Measurements from ENCODE around the gene TBC1D24.
A peak's percentile ranks its signal among the peaks of the same experiment; 100 is the strongest.

Gene TBC1D24

GRCh38 chr16:2450975-2451381, 23.9 kb upstream of the TBC1D24 start:
- no peak for DNase-seq

DNA sequence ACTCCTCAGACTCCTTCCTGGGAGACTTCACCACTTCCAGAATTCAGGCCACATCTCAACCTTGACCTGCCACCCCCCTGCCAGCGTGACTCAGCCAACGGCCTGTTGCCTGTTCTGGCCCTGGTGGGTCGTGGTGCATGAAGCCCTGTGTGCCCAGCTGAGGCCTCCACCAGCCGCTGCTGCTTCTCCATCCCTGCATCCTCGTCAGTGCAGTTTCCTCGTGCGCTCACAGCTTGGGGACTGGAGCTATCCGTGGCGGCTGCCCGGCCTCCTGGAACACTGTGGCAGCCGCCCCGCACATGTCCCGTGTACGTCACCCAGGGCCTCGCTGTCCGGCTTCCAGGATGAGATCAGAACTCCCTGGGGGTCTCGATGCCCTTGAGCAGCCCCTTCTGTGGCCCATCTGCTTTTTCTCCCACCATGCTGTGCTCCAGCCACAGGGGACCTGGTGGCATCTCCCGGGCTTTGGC, 23.0 kb upstream of the TBC1D24 start:
- no peak for DNase-seq

DNA sequence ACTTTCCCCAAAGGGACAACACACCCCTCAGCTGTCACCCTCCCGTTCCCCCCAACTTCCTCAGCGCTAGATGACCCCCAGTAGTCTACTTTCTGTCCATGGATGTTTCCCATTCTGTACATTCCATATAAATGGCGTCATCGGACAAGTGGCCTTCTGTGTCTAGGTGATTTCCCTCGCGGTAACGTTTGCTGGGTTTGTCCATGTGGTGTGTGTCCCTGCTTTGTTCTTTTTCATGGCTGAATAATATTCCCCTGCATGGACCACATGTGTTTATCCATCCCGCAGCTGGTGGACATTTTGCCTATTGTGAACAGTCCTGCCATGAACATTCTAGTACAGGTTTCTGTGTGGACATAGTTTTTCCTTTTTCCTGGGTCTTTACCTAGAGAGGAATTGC, 22.3 kb upstream of the TBC1D24 start:
- no peak for DNase-seq

GRCh38 chr16:2455081-2455845, 19.7 kb upstream of the TBC1D24 start:
- DNase-seq = no peak

DNA sequence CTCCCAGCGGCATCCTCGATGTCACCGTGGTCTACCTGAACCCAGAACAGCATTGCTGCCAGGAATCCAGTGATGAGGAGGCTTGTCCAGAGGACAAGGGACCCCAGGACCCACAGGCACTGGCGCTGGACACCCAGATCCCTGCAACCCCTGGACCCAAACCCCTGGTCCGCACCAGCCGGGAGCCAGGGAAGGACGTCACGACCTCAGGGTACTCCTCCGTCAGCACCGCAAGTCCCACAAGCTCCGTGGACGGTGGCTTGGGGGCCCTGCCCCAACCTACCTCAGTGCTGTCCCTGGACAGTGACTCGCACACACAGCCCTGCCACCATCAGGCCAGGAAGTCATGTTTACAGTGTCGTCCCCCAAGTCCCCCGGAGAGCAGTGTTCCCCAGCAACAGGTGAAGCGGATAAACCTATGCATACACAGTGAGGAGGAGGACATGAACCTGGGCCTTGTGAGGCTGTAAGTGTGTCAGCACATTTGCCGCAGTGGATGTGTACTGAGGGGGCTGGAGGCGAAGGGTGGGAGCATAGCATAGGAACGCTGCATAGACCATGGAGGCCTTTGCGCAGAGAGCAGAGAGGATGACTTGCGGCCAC, 18.3 kb upstream of the TBC1D24 start:
- no peak for DNase-seq

GRCh38 chr16:2457267-2457666, 17.7 kb upstream of the TBC1D24 start:
- no peak for DNase-seq

DNA sequence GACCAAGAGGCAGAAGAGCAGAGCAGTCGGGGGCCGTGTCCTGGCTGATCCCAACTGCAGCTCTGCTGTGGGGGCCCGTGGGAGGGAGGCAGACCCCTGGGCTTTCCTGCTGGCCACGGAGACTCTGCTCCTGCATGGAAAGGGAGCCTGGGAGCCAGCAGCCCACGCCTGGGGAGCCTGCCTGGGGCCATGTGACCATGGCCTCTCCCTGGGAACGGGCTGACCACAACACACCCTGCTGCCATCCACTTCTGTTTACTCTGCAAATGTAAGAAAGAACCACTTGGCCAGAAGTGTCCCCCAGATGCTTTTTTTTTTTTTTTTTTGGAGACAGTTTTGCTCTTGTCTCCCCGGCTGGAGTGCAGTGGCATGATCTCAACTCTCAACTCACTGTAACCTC, 17.0 kb upstream of the TBC1D24 start:
- no peak for DNase-seq

GRCh38 chr16:2458887-2459646, 15.9 kb upstream of the TBC1D24 start:
- DNase-seq = no peak

- peak; percentile 78 to 83 for DNase-seq
Measured at GRCh38 chr16:2459647-2460390, 15.1 kb upstream of the TBC1D24 start, which contains the start of gene TEDC2. TSS of gene TEDC2 (plus strand) at chr16:2460109. CDS start at chr16:2460145, 36 bp downstream.

GRCh38 chr16:2460391-2460713, 14.6 kb upstream of the TBC1D24 start:
- DNase-seq = no peak

DNA sequence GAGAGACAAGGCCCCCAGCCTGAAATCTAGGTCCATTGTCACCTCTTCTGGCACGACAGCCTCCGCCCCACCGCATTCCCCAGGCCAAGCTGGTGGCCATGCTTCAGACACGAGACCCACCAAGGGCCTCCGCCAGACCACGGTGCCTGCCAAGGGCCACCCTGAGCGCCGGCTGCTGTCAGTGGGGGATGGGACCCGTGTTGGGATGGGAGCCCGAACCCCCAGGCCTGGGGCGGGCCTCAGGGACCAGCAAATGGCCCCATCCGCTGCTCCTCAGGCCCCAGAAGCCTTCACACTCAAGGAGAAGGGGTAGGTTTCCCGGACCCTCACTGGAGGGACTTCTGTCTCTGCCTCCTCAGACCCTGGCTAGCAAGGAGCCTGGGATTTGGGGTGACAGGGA, 14.0 kb upstream of the TBC1D24 start:
- no peak for DNase-seq

- no peak for DNase-seq
Measured at GRCh38 chr16:2462031-2462866, 12.7 kb upstream of the TBC1D24 start.

DNA sequence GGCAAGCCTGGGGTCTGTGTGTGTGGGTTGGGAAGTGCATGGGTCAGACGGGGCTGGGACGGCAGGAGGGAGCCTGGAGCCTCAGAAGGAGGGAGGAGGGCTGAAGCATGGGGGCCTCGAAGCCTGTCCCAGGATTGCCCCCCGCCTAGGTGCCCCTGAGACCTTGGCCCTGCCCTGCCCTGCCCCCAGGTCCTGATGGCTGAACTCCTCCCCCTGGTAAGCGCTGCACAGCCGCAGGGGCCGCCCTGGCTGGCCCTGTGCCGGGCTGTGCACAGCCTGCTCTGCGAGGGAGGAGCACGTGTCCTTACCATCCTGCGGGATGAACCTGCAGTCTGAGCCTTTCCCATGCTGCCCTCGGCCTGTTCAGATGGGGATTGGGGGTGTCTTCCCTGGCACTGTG, 10.6 kb upstream of the TBC1D24 start:
- DNase-seq = no peak

- no peak for DNase-seq
Measured at GRCh38 chr16:2465653-2466415, 9.1 kb upstream of the TBC1D24 start.

DNA sequence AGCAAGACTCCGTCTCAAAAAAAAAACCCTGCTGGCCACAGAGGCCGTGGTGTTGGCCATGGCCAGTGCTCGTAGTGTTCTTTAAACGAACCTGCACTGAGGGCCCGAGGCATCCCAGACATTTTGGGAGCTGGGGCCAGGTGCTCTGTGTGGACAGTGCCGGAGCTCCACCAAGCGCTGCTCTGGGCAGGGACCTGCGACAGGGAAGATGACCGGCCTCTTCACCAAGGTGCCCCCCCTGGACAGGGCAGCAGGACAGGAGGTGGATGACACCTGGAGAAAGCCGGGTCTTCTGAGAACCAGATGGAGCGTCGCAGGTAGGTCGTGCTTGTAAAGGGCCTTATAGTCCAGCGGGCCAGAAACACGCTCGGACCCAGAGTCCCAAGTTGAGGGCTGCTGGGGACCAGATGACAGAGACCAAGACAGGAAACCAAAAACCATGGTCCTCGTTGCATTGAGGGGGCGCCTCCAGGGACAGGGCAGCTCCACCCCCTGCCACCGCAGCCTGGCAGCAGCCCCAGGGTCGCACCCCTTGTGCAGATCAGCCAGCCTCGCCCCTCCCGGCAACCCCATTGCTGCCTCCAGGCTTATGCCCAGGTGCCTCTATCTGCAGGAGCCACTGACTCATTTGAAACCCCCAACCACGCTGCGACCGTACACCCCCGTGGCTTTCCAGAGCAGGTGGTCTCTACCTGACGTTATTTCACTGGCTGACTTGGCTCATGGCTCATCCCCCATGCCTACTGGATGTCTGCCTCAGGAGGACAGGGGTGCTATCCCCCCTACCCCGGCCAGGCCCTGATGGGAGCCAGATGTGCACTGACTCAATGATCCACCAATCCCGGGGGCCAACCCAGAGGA, 8.0 kb upstream of the TBC1D24 start:
- DNase-seq = no peak

- DNase-seq = no peak
Measured at GRCh38 chr16:2467528-2468232, 7.2 kb upstream of the TBC1D24 start.

GRCh38 chr16:2468233-2468724, 6.6 kb upstream of the TBC1D24 start:
- DNase-seq = no peak

DNA sequence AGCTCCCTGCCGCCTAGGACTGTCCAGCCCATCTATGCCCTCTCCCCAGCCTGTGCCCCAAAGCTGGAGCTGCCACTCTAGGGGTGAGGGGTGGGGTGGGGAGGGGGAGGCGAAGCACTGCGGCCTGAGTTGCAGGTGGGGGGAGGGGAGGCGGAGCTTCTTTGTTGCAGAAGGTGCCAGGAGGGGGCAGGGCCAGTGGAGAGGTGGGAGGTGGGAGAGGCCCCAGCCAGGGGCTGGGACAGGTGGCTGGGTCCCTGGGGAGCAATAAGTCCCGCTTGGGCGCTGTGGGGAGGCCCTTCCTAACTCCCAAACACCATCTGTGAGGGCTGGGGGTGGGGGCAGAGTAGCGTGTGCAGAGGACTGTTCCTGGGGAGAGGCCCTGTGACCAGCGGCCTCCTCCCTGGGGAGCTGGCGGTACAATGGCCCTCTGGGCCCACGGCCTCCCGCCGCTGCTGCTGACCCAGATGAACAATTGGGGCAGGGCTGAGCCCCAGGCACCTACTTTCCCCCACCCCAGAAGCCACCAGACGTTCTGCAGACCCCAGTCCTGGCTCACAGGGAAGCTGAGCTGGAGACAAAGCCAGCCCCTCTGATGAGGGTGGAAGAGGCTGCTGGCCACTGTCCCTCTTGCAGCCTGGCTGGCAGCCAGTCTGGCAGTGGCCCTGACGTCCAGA, 6.1 kb upstream of the TBC1D24 start:
- DNase-seq = no peak
